SK-N-SH treated with all-trans-retinoic acid at 6 μM for 48 hours (cell line): Measurements from ENCODE around the gene DDX28.

ENCODE experiments used
- ARNTL ChIP-seq: fragments of 450-650 bp; formaldehyde crosslinking; IDR thresholded peaks from 2 replicates; pipeline ENCODE4 v1.5.0; 2020; ENCODE audit warnings: low read depth, mild to moderate bottlenecking, moderate library complexity, borderline replicate concordance
- BACH2 ChIP-seq: fragments of 250-450 bp; sonication (Bioruptor Pico); IDR thresholded peaks from 2 replicates; pipeline ENCODE4 v1.9.0; 2021; ENCODE audit warnings: mild to moderate bottlenecking, borderline replicate concordance
- CREB5 ChIP-seq: fragments of 250-450 bp; sonication (Bioruptor Pico); IDR thresholded peaks from 2 replicates; pipeline ENCODE4 v1.5.1; 2020; ENCODE audit warnings: low read depth, mild to moderate bottlenecking, moderate library complexity
- CSRNP3 ChIP-seq: fragments of 250-450 bp; sonication (Bioruptor Pico); IDR thresholded peaks from 2 replicates; pipeline ENCODE4 v1.5.1; 2021; ENCODE audit warnings: mild to moderate bottlenecking, moderate library complexity
- GLIS3 ChIP-seq: fragments of 250-450 bp; sonication (Bioruptor Pico); IDR thresholded peaks from 2 replicates; pipeline ENCODE4 v1.5.0; 2020; ENCODE audit warnings: mild to moderate bottlenecking, moderate library complexity
- OSR1 ChIP-seq: fragments of 250-450 bp; sonication (Bioruptor Pico); IDR thresholded peaks from 2 replicates; pipeline ENCODE4 v1.8.0; 2022; ENCODE audit warnings: moderate library complexity, mild to moderate bottlenecking, inconsistent platforms
- ZC3H10 ChIP-seq: fragments of 250-450 bp; sonication (Bioruptor Pico); IDR thresholded peaks from 2 replicates; pipeline ENCODE4 v1.5.1; 2021; ENCODE audit warnings: mild to moderate bottlenecking, moderate library complexity
- ZFP3 ChIP-seq: fragments of 250-450 bp; sonication (Bioruptor Pico); IDR thresholded peaks from 2 replicates; pipeline ENCODE4 v1.5.0; 2020; ENCODE audit warnings: mild to moderate bottlenecking, moderate library complexity
- ZFP30 ChIP-seq: fragments of 450-650 bp; formaldehyde crosslinking; IDR thresholded peaks from 2 replicates; pipeline ENCODE4 v1.5.0; 2022; ENCODE audit warnings: mild to moderate bottlenecking, moderate library complexity
- TF ChIP-seq, protein P1 (sequence below): fragments of 250-450 bp; sonication (Bioruptor Pico); IDR thresholded peaks from 2 replicates; pipeline ENCODE4 v1.8.0; 2020; ENCODE audit warnings: mild to moderate bottlenecking, moderate library complexity, borderline replicate concordance

GRCh38 chr16:67982011-67982696 is 40.9 kb downstream of the DDX28 start:
- TF ChIP-seq GLIS3 (no peak), CREB5 (CRISPR knock-in tag) (no peak), ZFP3 (CRISPR knock-in tag) (no peak), ZFP30 (CRISPR knock-in tag) (no peak), ZC3H10 (no peak), BACH2 (no peak), OSR1 (CRISPR knock-in tag) (no peak), CSRNP3 (no peak), ARNTL (CRISPR knock-in tag) (no peak)
- TF ChIP-seq, protein P1, sequence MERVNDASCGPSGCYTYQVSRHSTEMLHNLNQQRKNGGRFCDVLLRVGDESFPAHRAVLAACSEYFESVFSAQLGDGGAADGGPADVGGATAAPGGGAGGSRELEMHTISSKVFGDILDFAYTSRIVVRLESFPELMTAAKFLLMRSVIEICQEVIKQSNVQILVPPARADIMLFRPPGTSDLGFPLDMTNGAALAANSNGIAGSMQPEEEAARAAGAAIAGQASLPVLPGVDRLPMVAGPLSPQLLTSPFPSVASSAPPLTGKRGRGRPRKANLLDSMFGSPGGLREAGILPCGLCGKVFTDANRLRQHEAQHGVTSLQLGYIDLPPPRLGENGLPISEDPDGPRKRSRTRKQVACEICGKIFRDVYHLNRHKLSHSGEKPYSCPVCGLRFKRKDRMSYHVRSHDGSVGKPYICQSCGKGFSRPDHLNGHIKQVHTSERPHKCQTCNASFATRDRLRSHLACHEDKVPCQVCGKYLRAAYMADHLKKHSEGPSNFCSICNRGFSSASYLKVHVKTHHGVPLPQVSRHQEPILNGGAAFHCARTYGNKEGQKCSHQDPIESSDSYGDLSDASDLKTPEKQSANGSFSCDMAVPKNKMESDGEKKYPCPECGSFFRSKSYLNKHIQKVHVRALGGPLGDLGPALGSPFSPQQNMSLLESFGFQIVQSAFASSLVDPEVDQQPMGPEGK (CRISPR knock-in tag): no peak
